Skin epidermis (tissue), 12 donors: ENCODE measurements around the gene CCDC18.

ENCODE experiments used
- H3K27ac ChIP-seq, 21 experiments: fragments of 200-600 bp; sonication (generic) in 11 of 21; one replicate each; pipeline ENCODE4 v1.5.0; 2020; ENCODE audit warnings: mild to moderate bottlenecking in 3 of 21, inconsistent platforms in 2 of 21, moderate library complexity in 2 of 21
- H3K4me3 ChIP-seq, 7 experiments: fragments of 200-600 bp; sonication (generic) in 2 of 7; one replicate each; pipeline ENCODE4 v1.5.0; 2020; ENCODE audit warnings: inconsistent platforms in 2 of 7, mild to moderate bottlenecking in 2 of 7, moderate library complexity in 1 of 7

The CCDC18 gene

GRCh38 chr1:93296555-93297154 is 116.1 kb downstream of the CCDC18 start:
- H3K4me3 ChIP-seq = no peak overlapping the region

GRCh38 chr1:93301131-93301530 is 120.6 kb downstream of the CCDC18 start:
- no peak overlapping the region for H3K27ac ChIP-seq
- H3K4me3 ChIP-seq = no peak overlapping the region

More at GRCh38 chr1:93296555-93297154, 116.1 kb downstream of the CCDC18 start:
- no peak overlapping the region for H3K27ac ChIP-seq

- Histone ChIP-seq H3K4me3 (no peak overlapping the region), H3K27ac (no peak overlapping the region)
Measured at GRCh38 chr1:93302078-93302477, 121.6 kb downstream of the CCDC18 start.

- Histone ChIP-seq H3K27ac (no peak overlapping the region), H3K4me3 (no peak overlapping the region)
Measured at GRCh38 chr1:93304716-93305138, 124.2 kb downstream of the CCDC18 start.

- no peak overlapping the region for H3K27ac ChIP-seq
- H3K4me3 ChIP-seq = no peak overlapping the region
Measured at GRCh38 chr1:93306920-93307319, 126.4 kb downstream of the CCDC18 start.

GRCh38 chr1:93313026-93313425 is 132.5 kb downstream of the CCDC18 start:
- H3K27ac ChIP-seq = no peak overlapping the region
- no peak overlapping the region for H3K4me3 ChIP-seq

- Histone ChIP-seq H3K4me3 (no peak overlapping the region), H3K27ac (peak overlapping the region in 1 of 21 experiments; percentile 26)
Measured at GRCh38 chr1:93317207-93317606, 136.7 kb downstream of the CCDC18 start.

- Histone ChIP-seq H3K4me3 (no peak overlapping the region), H3K27ac (peak overlapping the region in 1 of 21 experiments; percentile 26)
Measured at GRCh38 chr1:93317943-93318342, 137.4 kb downstream of the CCDC18 start.

GRCh38 chr1:93321720-93322119 is 141.2 kb downstream of the CCDC18 start:
- Histone ChIP-seq H3K4me3 (no peak overlapping the region), H3K27ac (peak overlapping the region in 1 of 21 experiments; percentile 53)

- H3K27ac ChIP-seq = peak overlapping the region in 11 of 21 experiments; percentile 13 to 80 (median 62)
- H3K4me3 ChIP-seq = peak overlapping the region in 1 of 7 experiments; percentile 8
Measured at GRCh38 chr1:93322349-93322748, 141.8 kb downstream of the CCDC18 start.

GRCh38 chr1:93323185-93323820 is 142.8 kb downstream of the CCDC18 start:
- no peak overlapping the region for H3K4me3 ChIP-seq
- H3K27ac ChIP-seq = peak overlapping the region in 11 of 21 experiments; percentile 13 to 80 (median 62)

- H3K4me3 ChIP-seq = no peak overlapping the region
- peak overlapping the region in 14 of 21 experiments; percentile 23 to 76 (median 46) for H3K27ac ChIP-seq
Measured at GRCh38 chr1:93324486-93325464, 144.3 kb downstream of the CCDC18 start.
